Pancreas (tissue), 10 donors: ENCODE measurements around the gene KLHDC1. TPM values are rescaled to one million over a fixed set of nuclear protein-coding genes. Genes with fewer than 3 reads are reported as not detected.
"Not testable (repeated sequence)": the region's sequence is repeated elsewhere in the genome, so short reads cannot be mapped to it uniquely, and the experiment has no call there.

Experiments
- ATAC-seq, 4 donors: fragments of 200-7000 bp; cut with Tn5 transposase; one replicate each; pipeline versions ENCODE4 v1.8.0 to v1.9.1; 2020; ENCODE audit warnings: mild to moderate bottlenecking in 4 of 4, moderate library complexity in 4 of 4
- DNase-seq, 6 donors: peaks; one replicate each; pipeline ENCODE4 v3.0.0-alpha.2; 2020
- FAIRE-seq: peaks from 2 replicates; lab custom pipeline; 2012; peaks lifted over from hg19 to GRCh38; lab: Jason Lieb, UNC
- H3K27ac ChIP-seq, 4 donors: fragments of 200-600 bp; sonication (generic); 1 replicate in 3 of 4; 2 replicates in 1 of 4; pipeline versions ENCODE4 v1.5.0 to v1.8.0; 2020
- H3K27me3 ChIP-seq, 4 donors: fragments of 200-600 bp; one replicate each; pipeline ENCODE4 v1.8.0; 2021
- H3K36me3 ChIP-seq, 3 donors: fragments of 200-600 bp; sonication (generic) in 1 of 3; one replicate each; pipeline versions ENCODE4 v1.5.0 to v1.8.0; 2020 to 2021
- H3K4me1 ChIP-seq, 3 donors: fragments of 200-600 bp; one replicate each; pipeline ENCODE4 v1.8.0; 2021
- H3K4me3 ChIP-seq, 4 donors: fragments of 200-600 bp; sonication (generic) in 2 of 4; one replicate each; pipeline versions ENCODE4 v1.5.0 to v1.8.0; 2020 to 2021
- H3K9me3 ChIP-seq, 4 donors: fragments of 200-600 bp; one replicate each; pipeline ENCODE4 v1.8.0; 2021
- whole genome bisulfite sequencing, 2 donors: extraction: QIAGEN DNeasy Blood & Tissue Kit; methylation state at CpG; one replicate each; pipeline ENCODE4 v1.1.7; 2013; 5-methylcytosine and 5-hydroxymethylcytosine counted together
- intact Hi-C, 3 donors: fragments of 100-400 bp; cut with DNase I; formaldehyde crosslinking; loops; one replicate each; pipeline versions ENCODE4 v1.11.1 to v1.14.2; 2022
- polyA plus RNA-seq, 2 donors: library from polyadenylated mRNA; stranded (reverse); fragments of 200-250 nt; gene quantifications; one replicate each; pipeline ENCODE4 v1.2.3, GENCODE V29; 2013
- total RNA-seq, 6 donors: library from RNA; stranded (reverse); fragmentation: NEBNext Ultra II Directional in 4 of 6; extraction: Animal tissue kit (Norgen Biotek cat#: 25700) in 4 of 6; gene quantifications; one replicate each; pipeline versions ENCODE4 v1.2.1 to v1.2.4, GENCODE V29; 2021 to 2023
- TF ChIP-seq, protein P1 (sequence below), 4 donors: fragments of 200-600 bp; sonication (generic) in 3 of 4; IDR thresholded peaks; one replicate each; pipeline versions ENCODE4 v1.5.0 to v1.8.0; 2021; ENCODE audit warnings: antibody characterized with exemption in 4 of 4
- donor health status: healthy with polysubstance abuse.
- donor health status: DM: no; HTN: no; CAD: no; lungs with moderate emphysema.
- donor health status: DM: no; HTN: no; CAD: no.
- donor health status: control.
- donor health status: control.
- donor health status: Bipolar disorder and iron deficiency.
- donor health status: DM: yes; HTN: yes; CAD: no.
- donor health status: DM: no; HTN: no; CAD: no.
- donor health status: DM: no; HTN: no; CAD: no.
- donor health status: DM: yes; HTN: yes; CAD: no.

KLHDC1 gene
- total and polyA plus RNA-seq, 8 donors, result 1.2 to 4.8 (median 3.8) TPM

GRCh38 chr14:49778421-49778820, 85.5 kb downstream of the KLHDC1 start:
- no peaks in the 10 kb centered on the region for H3K9me3 ChIP-seq
- DNase-seq (no peak), ATAC-seq (no peak), FAIRE-seq (no peak)
- intact Hi-C loops, result loop anchor here in 1 of 3 donors (5.0 kb wide), 1 partner anchor 54 kb away; no protein-coding TSS in a partner anchor
- H3K4me1 ChIP-seq, result peaks cover 0 to 6% (median 0%) of the 10 kb centered on the region in 3 donors
- TF ChIP-seq, protein P1, sequence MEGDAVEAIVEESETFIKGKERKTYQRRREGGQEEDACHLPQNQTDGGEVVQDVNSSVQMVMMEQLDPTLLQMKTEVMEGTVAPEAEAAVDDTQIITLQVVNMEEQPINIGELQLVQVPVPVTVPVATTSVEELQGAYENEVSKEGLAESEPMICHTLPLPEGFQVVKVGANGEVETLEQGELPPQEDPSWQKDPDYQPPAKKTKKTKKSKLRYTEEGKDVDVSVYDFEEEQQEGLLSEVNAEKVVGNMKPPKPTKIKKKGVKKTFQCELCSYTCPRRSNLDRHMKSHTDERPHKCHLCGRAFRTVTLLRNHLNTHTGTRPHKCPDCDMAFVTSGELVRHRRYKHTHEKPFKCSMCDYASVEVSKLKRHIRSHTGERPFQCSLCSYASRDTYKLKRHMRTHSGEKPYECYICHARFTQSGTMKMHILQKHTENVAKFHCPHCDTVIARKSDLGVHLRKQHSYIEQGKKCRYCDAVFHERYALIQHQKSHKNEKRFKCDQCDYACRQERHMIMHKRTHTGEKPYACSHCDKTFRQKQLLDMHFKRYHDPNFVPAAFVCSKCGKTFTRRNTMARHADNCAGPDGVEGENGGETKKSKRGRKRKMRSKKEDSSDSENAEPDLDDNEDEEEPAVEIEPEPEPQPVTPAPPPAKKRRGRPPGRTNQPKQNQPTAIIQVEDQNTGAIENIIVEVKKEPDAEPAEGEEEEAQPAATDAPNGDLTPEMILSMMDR (IDR thresholded peaks at IDR 0.05), result no peak
- H3K27me3 ChIP-seq, result no peaks in the 10 kb centered on the region
- 93 to 100% methylated on average over 2 of the region's 2 CpGs for WGBS, 2 donors
- H3K36me3 ChIP-seq, result peaks cover 8 to 92% (median 47%) of the 10 kb centered on the region in 3 donors
- no peak overlapping the region for H3K4me3 ChIP-seq
- no peak overlapping the region for H3K27ac ChIP-seq

GRCh38 chr14:49781040-49781439, 88.1 kb downstream of the KLHDC1 start:
- H3K9me3 ChIP-seq, H3K27me3 ChIP-seq, FAIRE-seq, intact Hi-C loops, ATAC-seq, H3K4me3 ChIP-seq, DNase-seq, H3K27ac ChIP-seq, H3K4me1 ChIP-seq: not testable (repeated sequence)
- 93 to 97% methylated on average over 7 of the region's 7 CpGs for WGBS, 2 donors
- peaks cover 14 to 97% (median 54%) of the 10 kb centered on the region in 3 donors for H3K36me3 ChIP-seq

DNA sequence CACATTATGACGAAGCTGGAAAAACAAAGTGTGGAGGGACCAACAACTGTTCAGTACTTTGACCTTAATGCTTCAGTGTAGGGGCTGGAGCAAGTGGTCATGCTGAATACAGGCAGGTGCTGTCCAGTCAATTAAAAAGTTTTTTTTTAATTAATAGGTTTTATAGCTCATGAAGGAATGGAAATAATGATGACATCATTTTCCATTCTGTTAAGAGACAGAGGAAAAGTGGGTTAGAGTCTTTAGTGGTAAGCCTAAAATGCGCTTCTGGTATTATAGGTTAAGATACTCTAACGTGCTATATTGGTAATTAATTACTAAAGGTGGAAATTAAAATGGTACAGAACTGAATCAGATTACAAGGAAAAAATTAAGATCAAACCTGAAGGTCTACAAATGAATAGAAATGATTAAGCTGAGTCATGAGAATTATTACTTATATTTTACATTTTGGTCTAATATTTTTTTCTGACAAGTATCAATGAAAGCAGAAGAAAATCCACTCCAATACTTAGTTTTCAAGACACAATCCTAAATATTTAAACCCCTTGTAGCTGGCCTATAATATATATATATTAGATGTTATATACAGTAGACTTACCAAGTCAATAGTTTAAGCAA, 90.6 kb downstream of the KLHDC1 start:
- H3K9me3 ChIP-seq, result no peaks in the 10 kb centered on the region
- FAIRE-seq (no peak), DNase-seq (no peak), ATAC-seq (no peak)
- intact Hi-C loops, result no loop called here
- no peaks in the 10 kb centered on the region for H3K4me1 ChIP-seq
- TF ChIP-seq, protein P1 (IDR thresholded peaks at IDR 0.05), result no peak
- WGBS, 2 donors, result 83 to 84% methylated on average over 3 of the region's 3 CpGs
- no peak overlapping the region for H3K4me3 ChIP-seq
- H3K36me3 ChIP-seq, result peaks cover 14 to 94% (median 64%) of the 10 kb centered on the region in 3 donors
- H3K27ac ChIP-seq, result no peak overlapping the region
- no peaks in the 10 kb centered on the region for H3K27me3 ChIP-seq

DNA sequence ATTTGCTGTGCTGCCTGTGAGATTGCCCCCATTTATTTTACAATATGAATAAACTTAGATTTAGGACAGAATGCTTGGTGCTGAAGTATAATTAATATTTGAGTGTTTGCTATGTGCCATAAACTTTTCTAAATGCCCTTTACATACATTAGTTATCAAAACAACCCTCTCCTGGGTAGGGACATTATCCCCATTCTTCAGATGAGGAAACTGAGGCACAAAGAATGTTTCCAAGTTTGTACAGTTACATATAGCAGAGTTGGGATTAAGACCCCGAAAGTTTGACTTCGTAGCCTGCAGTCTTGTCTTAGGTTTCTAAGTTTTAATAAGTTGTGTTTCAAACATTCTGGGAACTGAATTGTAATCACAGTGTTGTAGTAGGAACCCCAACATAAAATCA, 93.4 kb downstream of the KLHDC1 start:
- no peaks in the 10 kb centered on the region for H3K27me3 ChIP-seq
- intact Hi-C loops, result no loop called here

DNA sequence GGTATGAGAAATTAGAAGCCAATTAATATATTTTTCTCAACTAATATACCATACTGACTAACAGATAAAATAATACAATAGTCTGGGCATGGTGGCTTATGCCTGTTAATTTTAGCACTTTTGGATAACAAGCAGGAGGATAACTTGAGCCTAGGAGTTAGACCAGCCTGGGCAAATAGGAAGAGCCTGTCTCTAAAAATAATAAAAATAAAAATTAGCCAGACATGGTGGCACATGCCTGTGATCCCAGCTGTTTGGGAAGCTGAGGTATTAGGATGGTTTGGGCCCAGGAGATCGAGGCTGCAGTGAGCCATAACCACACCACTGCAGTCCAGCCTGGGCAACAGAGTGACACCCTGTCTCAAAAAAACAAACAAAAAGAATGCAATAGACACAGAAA, 99.7 kb downstream of the KLHDC1 start:
- Histone ChIP-seq H3K9me3 (no peaks in the 10 kb centered on the region), H3K4me3 (no peak overlapping the region), H3K4me1 (no peaks in the 10 kb centered on the region), H3K36me3 (peaks cover 0 to 37% (median 16%) of the 10 kb centered on the region in 3 donors), H3K27ac (no peak overlapping the region), H3K27me3 (no peaks in the 10 kb centered on the region)
- FAIRE-seq (no peak), DNase-seq (no peak), ATAC-seq (no peak)
- TF ChIP-seq, protein P1 (IDR thresholded peaks at IDR 0.05), result no peak
- intact Hi-C loops, result no loop called here
- 0% methylated on average over 1 of the region's 1 CpG for WGBS, 2 donors

More for the DNA sequence above, 93.4 kb downstream of the KLHDC1 start:
- Histone ChIP-seq H3K27ac (no peak overlapping the region), H3K4me3 (no peak overlapping the region), H3K4me1 (no peaks in the 10 kb centered on the region), H3K36me3 (peaks cover 14 to 81% (median 45%) of the 10 kb centered on the region in 3 donors), H3K9me3 (no peaks in the 10 kb centered on the region)
- TF ChIP-seq, protein P1 (IDR thresholded peaks at IDR 0.05), result no peak
- no peak for DNase-seq
- ATAC-seq, result no peak
- FAIRE-seq, result no peak
- 94 to 97% methylated on average over 2 of the region's 2 CpGs for WGBS, 2 donors
